Fibroblast of pulmonary artery (primary cell): ENCODE results near the gene C19orf85.
A peak's percentile ranks its signal among the peaks of the same experiment; 100 is the strongest.

Source experiments
- DNase-seq: peaks from one replicate; pipeline ENCODE4 v3.0.0-alpha.2; 2010; ENCODE audit warnings: low read depth
- H3K4me3 ChIP-seq: replicated peaks from 2 replicates; pipeline ENCODE4 v1.5.1; 2011; ENCODE audit warnings: low read depth, mild to moderate bottlenecking, control low read depth, low read length, moderate library complexity
- CTCF ChIP-seq: IDR thresholded peaks from 2 replicates; pipeline ENCODE4 v1.5.1; 2011; ENCODE audit warnings: mild to moderate bottlenecking, control low read depth, low read length, inconsistent platforms; ENCODE audit errors: missing control alignments

Gene C19orf85

GRCh38 chr19:55493645-55494171 is 29.2 kb upstream of the C19orf85 start:
- no peak for TF ChIP-seq CTCF
- peak; percentile 48 for DNase-seq
- H3K4me3 ChIP-seq = peak overlapping the region; percentile 65

- TF ChIP-seq CTCF = no peak
- peak overlapping the region; percentile 65 for H3K4me3 ChIP-seq
- peak; percentile 45 for DNase-seq
Observed at GRCh38 chr19:55493052-55493644, 28.6 kb upstream of the C19orf85 start.

- no peak for TF ChIP-seq CTCF
- H3K4me3 ChIP-seq = no peak overlapping the region
- no peak for DNase-seq
Observed at GRCh38 chr19:55492362-55492944, 27.9 kb upstream of the C19orf85 start.

GRCh38 chr19:55491546-55492360 is 27.2 kb upstream of the C19orf85 start:
- TF ChIP-seq CTCF = no peak
- no peak for DNase-seq
- no peak overlapping the region for H3K4me3 ChIP-seq

- no peak for DNase-seq
- H3K4me3 ChIP-seq = no peak overlapping the region
- no peak for TF ChIP-seq CTCF
Observed at GRCh38 chr19:55490478-55491432, 26.2 kb upstream of the C19orf85 start.

GRCh38 chr19:55489711-55490477 is 25.3 kb upstream of the C19orf85 start:
- no peak for TF ChIP-seq CTCF
- H3K4me3 ChIP-seq = no peak overlapping the region
- DNase-seq = no peak
